Glutamatergic neuron (in vitro differentiated cells): Measurements from ENCODE around the gene CADM1. TPM values are rescaled to one million over a fixed set of nuclear protein-coding genes. Genes with fewer than 3 reads are reported as not detected.

Experiments used
- DNase-seq: peaks from one replicate; pipeline ENCODE4 v3.0.0; 2022
- H3K27ac Mint-ChIP-seq: one replicate; pipeline ENCODE4 v1.8.0; 2020; ENCODE audit warnings: mild to moderate bottlenecking, mixed read lengths, inconsistent platforms; ENCODE audit not compliant: unreplicated experiment
- H3K27me3 Mint-ChIP-seq: one replicate; pipeline ENCODE4 v1.8.0; 2020; ENCODE audit warnings: mild to moderate bottlenecking, moderate library complexity, mixed read lengths, inconsistent platforms; ENCODE audit not compliant: unreplicated experiment
- H3K36me3 Mint-ChIP-seq: one replicate; pipeline ENCODE4 v1.8.0; 2020; ENCODE audit warnings: mild to moderate bottlenecking, mixed read lengths, inconsistent platforms; ENCODE audit not compliant: unreplicated experiment
- H3K4me1 Mint-ChIP-seq: one replicate; pipeline ENCODE4 v1.8.0; 2020; ENCODE audit warnings: mild to moderate bottlenecking, low read depth, mixed read lengths, inconsistent platforms; ENCODE audit not compliant: unreplicated experiment
- H3K4me3 Mint-ChIP-seq: one replicate; pipeline ENCODE4 v1.8.0; 2020; ENCODE audit warnings: mild to moderate bottlenecking, mixed read lengths, inconsistent platforms; ENCODE audit not compliant: unreplicated experiment
- H3K9me3 Mint-ChIP-seq: one replicate; pipeline ENCODE4 v1.8.0; 2020; ENCODE audit warnings: mild to moderate bottlenecking, moderate library complexity, mixed read lengths, inconsistent platforms; ENCODE audit not compliant: unreplicated experiment
- total RNA-seq: library from RNA; stranded (reverse); fragmentation: NEBNext Ultra II Directional; extraction: Animal tissue kit (Norgen Biotek cat#: 25700); gene quantifications from one replicate; pipeline ENCODE4 v1.2.1, GENCODE V29; 2021; ENCODE audit not compliant: unreplicated experiment
- TF ChIP-seq, protein P1 (sequence below): fragments of 200-600 bp; sonication (generic); IDR thresholded peaks from one replicate; pipeline ENCODE4 v1.5.0; 2021; ENCODE audit not compliant: partially characterized antibody, unreplicated experiment

CADM1 gene
- total RNA-seq, 1 donor from 2014 or later, result 1,339 TPM

- H3K4me3 Mint-ChIP-seq, result no peak overlapping the region
- DNase-seq, result no peak
- peaks cover 5% of the 10 kb centered on the region for H3K36me3 Mint-ChIP-seq
- H3K4me1 Mint-ChIP-seq, result peaks cover 47% of the 10 kb centered on the region
- TF ChIP-seq, protein P1, sequence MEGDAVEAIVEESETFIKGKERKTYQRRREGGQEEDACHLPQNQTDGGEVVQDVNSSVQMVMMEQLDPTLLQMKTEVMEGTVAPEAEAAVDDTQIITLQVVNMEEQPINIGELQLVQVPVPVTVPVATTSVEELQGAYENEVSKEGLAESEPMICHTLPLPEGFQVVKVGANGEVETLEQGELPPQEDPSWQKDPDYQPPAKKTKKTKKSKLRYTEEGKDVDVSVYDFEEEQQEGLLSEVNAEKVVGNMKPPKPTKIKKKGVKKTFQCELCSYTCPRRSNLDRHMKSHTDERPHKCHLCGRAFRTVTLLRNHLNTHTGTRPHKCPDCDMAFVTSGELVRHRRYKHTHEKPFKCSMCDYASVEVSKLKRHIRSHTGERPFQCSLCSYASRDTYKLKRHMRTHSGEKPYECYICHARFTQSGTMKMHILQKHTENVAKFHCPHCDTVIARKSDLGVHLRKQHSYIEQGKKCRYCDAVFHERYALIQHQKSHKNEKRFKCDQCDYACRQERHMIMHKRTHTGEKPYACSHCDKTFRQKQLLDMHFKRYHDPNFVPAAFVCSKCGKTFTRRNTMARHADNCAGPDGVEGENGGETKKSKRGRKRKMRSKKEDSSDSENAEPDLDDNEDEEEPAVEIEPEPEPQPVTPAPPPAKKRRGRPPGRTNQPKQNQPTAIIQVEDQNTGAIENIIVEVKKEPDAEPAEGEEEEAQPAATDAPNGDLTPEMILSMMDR, result no peak
- H3K27ac Mint-ChIP-seq, result peak overlapping the region; percentile 26
- peaks cover 42% of the 10 kb centered on the region for H3K9me3 Mint-ChIP-seq
- peaks cover 23% of the 10 kb centered on the region for H3K27me3 Mint-ChIP-seq
These were observed 336.0 kb downstream of the CADM1 start for GRCh38 chr11:115168229-115168671.

DNA sequence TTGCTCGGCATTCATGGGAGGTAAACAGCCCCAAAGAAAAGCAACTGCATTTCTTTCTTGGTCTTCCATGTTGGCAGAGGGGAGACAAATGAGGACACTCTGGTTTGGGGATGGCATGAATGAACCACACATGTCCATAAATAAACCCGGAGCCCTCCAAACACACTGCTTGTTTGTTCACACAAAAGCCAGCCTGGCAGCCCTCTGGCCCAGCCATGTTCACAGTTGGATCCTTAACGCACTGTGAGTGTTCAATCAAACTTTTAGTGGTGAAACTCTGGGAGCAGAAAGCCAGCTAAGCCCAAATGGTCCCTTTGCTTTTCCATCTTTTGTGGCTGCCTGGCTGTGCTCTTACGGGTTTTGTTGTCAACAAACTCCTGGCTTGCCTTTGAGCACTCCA is 336.8 kb downstream of the CADM1 start:
- H3K36me3 Mint-ChIP-seq, result peaks cover 5% of the 10 kb centered on the region
- H3K4me1 Mint-ChIP-seq, result peaks cover 49% of the 10 kb centered on the region
- H3K9me3 Mint-ChIP-seq, result peaks cover 45% of the 10 kb centered on the region
- DNase-seq, result no peak
- peaks cover 24% of the 10 kb centered on the region for H3K27me3 Mint-ChIP-seq
- H3K4me3 Mint-ChIP-seq, result no peak overlapping the region
- TF ChIP-seq, protein P1, result no peak
- no peak overlapping the region for H3K27ac Mint-ChIP-seq

- TF ChIP-seq, protein P1, result no peak
- H3K27ac Mint-ChIP-seq, result no peak overlapping the region
- H3K27me3 Mint-ChIP-seq, result peaks cover 25% of the 10 kb centered on the region
These were observed 337.4 kb downstream of the CADM1 start for GRCh38 chr11:115166820-115167219.

DNA sequence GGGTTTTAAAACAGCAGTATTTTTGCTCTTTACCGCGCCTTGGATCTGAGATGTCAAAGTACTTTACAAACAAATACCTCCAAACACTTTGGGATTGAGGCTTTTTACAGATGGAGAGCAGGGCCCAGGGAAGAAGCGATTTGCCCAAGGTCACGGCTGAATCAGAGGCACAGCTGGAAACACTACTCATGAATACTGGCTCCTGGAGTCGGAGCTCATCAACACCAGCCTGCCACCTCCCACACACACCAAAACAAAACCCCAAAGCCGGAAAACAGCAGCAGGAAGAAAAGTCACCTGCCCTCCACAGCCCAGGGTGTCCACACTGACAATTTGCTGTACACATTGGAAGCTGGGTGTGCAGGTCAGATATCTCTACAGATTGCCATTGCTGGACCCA is 339.4 kb downstream of the CADM1 start:
- H3K27me3 Mint-ChIP-seq, result peaks cover 23% of the 10 kb centered on the region
- H3K4me3 Mint-ChIP-seq, result no peak overlapping the region
- no peaks in the 10 kb centered on the region for H3K36me3 Mint-ChIP-seq
- H3K9me3 Mint-ChIP-seq, result peaks cover 31% of the 10 kb centered on the region
- peak overlapping the region; percentile 46 for H3K27ac Mint-ChIP-seq
- no peak for DNase-seq
- H3K4me1 Mint-ChIP-seq, result peaks cover 49% of the 10 kb centered on the region
- TF ChIP-seq, protein P1, result no peak

More at GRCh38 chr11:115166820-115167219, 337.4 kb downstream of the CADM1 start:
- Mint-ChIP-seq H3K9me3 (peaks cover 39% of the 10 kb centered on the region), H3K4me3 (no peak overlapping the region), H3K36me3 (no peaks in the 10 kb centered on the region), H3K4me1 (peaks cover 52% of the 10 kb centered on the region)
- no peak for DNase-seq

DNA sequence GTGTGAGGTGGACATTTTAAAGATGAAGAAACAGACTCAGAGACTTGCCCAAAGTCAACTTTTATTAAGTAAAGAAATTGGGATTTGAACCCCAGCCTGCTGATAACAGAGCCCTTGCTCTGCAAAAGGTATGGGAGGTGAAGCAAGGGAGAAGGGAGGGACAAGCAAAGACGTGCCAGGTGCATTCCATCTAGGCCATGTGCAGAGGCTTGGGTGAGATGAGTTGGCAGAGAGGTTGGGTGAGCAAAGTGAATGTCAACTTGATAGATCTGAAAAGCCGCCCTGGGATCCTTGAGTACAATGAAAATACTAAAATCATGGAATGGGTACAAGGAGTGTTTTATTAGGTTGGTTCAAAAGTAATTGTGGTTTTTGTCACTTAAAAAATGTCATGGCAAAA is 341.3 kb downstream of the CADM1 start:
- Mint-ChIP-seq H3K9me3 (peaks cover 21% of the 10 kb centered on the region), H3K27me3 (peaks cover 23% of the 10 kb centered on the region), H3K4me1 (peaks cover 43% of the 10 kb centered on the region), H3K27ac (peak overlapping the region; percentile 79), H3K36me3 (no peaks in the 10 kb centered on the region), H3K4me3 (no peak overlapping the region)
- DNase-seq, result no peak
- TF ChIP-seq, protein P1, result no peak
